Hepatocyte (in vitro differentiated cells): ENCODE results near the gene CDK18. TPM values are rescaled to one million over a fixed set of nuclear protein-coding genes. Genes with fewer than 3 reads are reported as not detected.

Experiments
- DNase-seq: peaks from one replicate; pipeline ENCODE4 v3.0.0-alpha.2; 2016; ENCODE audit warnings: low spot score
- H2AFZ ChIP-seq: fragments of 200-600 bp; sonication (generic); 2 replicates; pipeline ENCODE4 v1.6.0; 2016; ENCODE audit warnings: antibody characterized with exemption, mild to moderate bottlenecking
- H3K27ac ChIP-seq: fragments of 200-600 bp; sonication (generic); 2 replicates; pipeline ENCODE4 v1.5.1; 2016; ENCODE audit warnings: mild to moderate bottlenecking
- H3K27me3 ChIP-seq: fragments of 200-600 bp; sonication (generic); 2 replicates; pipeline ENCODE4 v1.6.1; 2016
- H3K36me3 ChIP-seq: fragments of 200-600 bp; sonication (generic); replicated peaks from 2 replicates; pipeline ENCODE4 v1.5.1; 2016; ENCODE audit warnings: low read depth; ENCODE audit not compliant: insufficient read depth
- H3K4me1 ChIP-seq: fragments of 200-600 bp; sonication (generic); 2 replicates; pipeline ENCODE4 v1.5.1; 2016; ENCODE audit warnings: mild to moderate bottlenecking, moderate library complexity; ENCODE audit not compliant: insufficient read depth
- H3K4me2 ChIP-seq: fragments of 200-600 bp; sonication (generic); 2 replicates; pipeline ENCODE4 v1.6.0; 2016
- H3K4me3 ChIP-seq: fragments of 200-600 bp; sonication (generic); 2 replicates; pipeline ENCODE4 v1.5.1; 2016; ENCODE audit warnings: mild to moderate bottlenecking
- H3K79me2 ChIP-seq: fragments of 200-600 bp; sonication (generic); 2 replicates; pipeline ENCODE4 v1.6.0; 2017; ENCODE audit warnings: mild to moderate bottlenecking
- H3K9me2 ChIP-seq: fragments of 200-600 bp; sonication (generic); replicated peaks from 2 replicates; pipeline ENCODE4 v1.6.0; 2017; ENCODE audit warnings: mild to moderate bottlenecking; ENCODE audit not compliant: insufficient read depth
- H3K9me3 ChIP-seq: fragments of 200-600 bp; sonication (generic); 2 replicates; pipeline ENCODE4 v1.5.1; 2016; ENCODE audit warnings: low read depth, mild to moderate bottlenecking
- H4K20me1 ChIP-seq: fragments of 200-600 bp; sonication (generic); 2 replicates; pipeline ENCODE4 v1.6.0; 2016; ENCODE audit warnings: mild to moderate bottlenecking; ENCODE audit not compliant: insufficient read depth, poor library complexity, severe bottlenecking
- EZH2 ChIP-seq: fragments of 200-600 bp; sonication (generic); IDR thresholded peaks from 2 replicates; pipeline ENCODE4 v1.6.1; 2016; ENCODE audit warnings: antibody characterized with exemption, mild to moderate bottlenecking, borderline replicate concordance
- EZH2phosphoT487 ChIP-seq: fragments of 200-600 bp; sonication (generic); IDR thresholded peaks from one replicate; pipeline ENCODE4 v1.6.1; 2018; ENCODE audit warnings: antibody characterized with exemption, mild to moderate bottlenecking, low read depth, moderate library complexity; ENCODE audit not compliant: unreplicated experiment, severe bottlenecking
- WGBS: methylation state at CpG from one replicate; pipeline ENCODE4 v1.1.6; 2016; ENCODE audit warnings: low lambda C conversion rate; ENCODE audit errors: missing lambda C conversion rate; 5-methylcytosine and 5-hydroxymethylcytosine counted together
- polyA plus RNA-seq: library from polyadenylated mRNA; unstranded; fragments of >200 nt; fragmentation: Nextera tagmentation; extraction: Ambion mirVana; gene quantifications from 2 replicates; pipeline ENCODE4 v1.2.1, GENCODE V29; 2016
- total RNA-seq: library from RNA; depleted of rRNA; stranded (reverse); fragments of >200 nt; gene quantifications from 2 replicates; pipeline ENCODE4 v1.2.3, GENCODE V29; 2014
- TF ChIP-seq, protein P1 (sequence below): fragments of 200-600 bp; sonication (generic); IDR thresholded peaks from 2 replicates; pipeline ENCODE4 v1.5.1; 2016; ENCODE audit warnings: antibody characterized with exemption, mild to moderate bottlenecking; ENCODE audit not compliant: poor library complexity

The CDK18 gene
- total and polyA plus RNA-seq, 2 experiments from 2014 or later = 8.0 to 16.7 TPM

GRCh38 chr1:205518661-205519540 lies 14.4 kb downstream of the CDK18 start:
- TF ChIP-seq EZH2phosphoT487 (no peak), EZH2 (no peak)
- TF ChIP-seq, protein P1, sequence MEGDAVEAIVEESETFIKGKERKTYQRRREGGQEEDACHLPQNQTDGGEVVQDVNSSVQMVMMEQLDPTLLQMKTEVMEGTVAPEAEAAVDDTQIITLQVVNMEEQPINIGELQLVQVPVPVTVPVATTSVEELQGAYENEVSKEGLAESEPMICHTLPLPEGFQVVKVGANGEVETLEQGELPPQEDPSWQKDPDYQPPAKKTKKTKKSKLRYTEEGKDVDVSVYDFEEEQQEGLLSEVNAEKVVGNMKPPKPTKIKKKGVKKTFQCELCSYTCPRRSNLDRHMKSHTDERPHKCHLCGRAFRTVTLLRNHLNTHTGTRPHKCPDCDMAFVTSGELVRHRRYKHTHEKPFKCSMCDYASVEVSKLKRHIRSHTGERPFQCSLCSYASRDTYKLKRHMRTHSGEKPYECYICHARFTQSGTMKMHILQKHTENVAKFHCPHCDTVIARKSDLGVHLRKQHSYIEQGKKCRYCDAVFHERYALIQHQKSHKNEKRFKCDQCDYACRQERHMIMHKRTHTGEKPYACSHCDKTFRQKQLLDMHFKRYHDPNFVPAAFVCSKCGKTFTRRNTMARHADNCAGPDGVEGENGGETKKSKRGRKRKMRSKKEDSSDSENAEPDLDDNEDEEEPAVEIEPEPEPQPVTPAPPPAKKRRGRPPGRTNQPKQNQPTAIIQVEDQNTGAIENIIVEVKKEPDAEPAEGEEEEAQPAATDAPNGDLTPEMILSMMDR = no peak
- Histone ChIP-seq H3K27me3 (no peaks in the 10 kb centered on the region), H3K4me3 (no peak overlapping the region), H3K27ac (no peak overlapping the region), H3K9me2 (no peaks in the 10 kb centered on the region), H4K20me1 (no peaks in the 10 kb centered on the region), H3K79me2 (no peaks in the 10 kb centered on the region), H3K4me2 (no peak overlapping the region), H3K36me3 (no peaks in the 10 kb centered on the region), H2AFZ (no peak overlapping the region), H3K4me1 (peaks cover 6% of the 10 kb centered on the region), H3K9me3 (no peaks in the 10 kb centered on the region)
- no peak for DNase-seq
- 83% methylated on average over 8 of the region's 8 CpGs for WGBS

DNA sequence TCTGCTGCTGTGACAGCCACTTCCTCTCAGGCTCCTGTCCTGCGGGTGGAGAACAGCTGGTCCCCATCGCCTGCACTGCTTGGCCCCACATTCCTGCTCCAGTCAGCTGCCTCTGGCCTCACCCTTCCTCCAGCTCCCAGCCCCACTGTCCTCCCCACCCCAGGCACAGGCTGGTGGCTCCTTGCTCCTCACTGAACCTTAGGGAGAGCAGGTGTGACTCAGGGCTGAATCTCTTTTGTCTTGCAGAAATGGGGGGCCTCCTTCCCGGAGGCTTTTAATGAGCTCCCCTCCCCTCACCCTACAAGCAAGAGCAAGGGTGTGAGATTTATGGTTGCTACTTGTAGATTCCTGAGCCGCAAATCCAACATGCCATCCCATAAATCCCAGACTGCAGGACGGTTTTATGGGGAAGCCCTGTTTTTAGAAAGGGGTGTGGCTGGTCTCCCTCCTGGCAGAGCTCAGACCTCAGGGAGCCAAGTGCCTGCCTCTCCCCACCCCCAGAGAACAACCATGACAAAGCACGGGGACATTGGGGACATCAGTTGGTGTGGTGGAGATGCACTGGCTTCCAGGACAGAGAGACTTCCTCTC lies 15.2 kb downstream of the CDK18 start:
- DNase-seq = no peak
- Histone ChIP-seq H3K9me3 (no peaks in the 10 kb centered on the region), H3K9me2 (no peaks in the 10 kb centered on the region), H3K4me3 (no peak overlapping the region), H3K36me3 (no peaks in the 10 kb centered on the region), H3K27ac (no peak overlapping the region), H3K4me2 (peak overlapping the region; percentile 38), H2AFZ (no peak overlapping the region), H3K4me1 (peaks cover 6% of the 10 kb centered on the region), H3K79me2 (no peaks in the 10 kb centered on the region), H3K27me3 (no peaks in the 10 kb centered on the region), H4K20me1 (no peaks in the 10 kb centered on the region)
- TF ChIP-seq, protein P1 = no peak
- TF ChIP-seq EZH2 = no peak
- WGBS = 35% methylated on average over 6 of the region's 6 CpGs

DNA sequence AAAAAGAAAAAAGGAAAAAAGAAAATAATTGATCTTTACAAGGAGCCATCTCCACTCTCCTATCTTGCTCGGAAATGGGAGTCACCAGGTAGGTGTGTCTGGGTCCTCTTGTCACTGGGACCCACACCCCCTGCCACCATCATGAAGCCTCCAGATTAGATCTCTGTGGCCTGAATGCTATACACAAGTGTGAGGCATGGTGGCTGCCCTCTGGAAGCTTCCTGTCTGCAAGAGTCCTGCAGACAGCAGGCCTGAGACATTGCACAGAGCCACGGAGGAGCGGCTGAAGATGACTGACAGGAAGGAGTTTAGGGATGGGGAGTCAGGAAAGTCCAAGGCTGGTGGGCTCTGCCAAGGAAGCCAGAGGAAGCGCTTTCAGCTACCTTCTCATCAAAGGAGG lies 16.2 kb downstream of the CDK18 start:
- Histone ChIP-seq H3K9me3 (no peaks in the 10 kb centered on the region), H2AFZ (no peak overlapping the region), H3K27me3 (no peaks in the 10 kb centered on the region), H3K36me3 (no peaks in the 10 kb centered on the region), H3K4me3 (no peak overlapping the region), H3K9me2 (no peaks in the 10 kb centered on the region), H3K4me2 (no peak overlapping the region), H4K20me1 (no peaks in the 10 kb centered on the region), H3K27ac (no peak overlapping the region), H3K4me1 (peaks cover 6% of the 10 kb centered on the region), H3K79me2 (no peaks in the 10 kb centered on the region)
- 91% methylated on average over 4 of the region's 4 CpGs for WGBS
- TF ChIP-seq EZH2 (no peak), EZH2phosphoT487 (no peak)
- TF ChIP-seq, protein P1 = no peak
- no peak for DNase-seq
